Vagina (tissue), 2 donors: ENCODE data around the gene BCL7C.

Experiments
- CTCF ChIP-seq, 3 experiments: fragments of 450-650 bp in 2 of 3; fragments of 200-600 bp in 1 of 3; sonication (generic) in 1 of 3; IDR thresholded peaks; one replicate each; pipeline ENCODE4 v1.5.1; 2017 to 2019; ENCODE audit warnings: antibody characterized with exemption in 3 of 3, mild to moderate bottlenecking in 2 of 3, moderate library complexity in 2 of 3
- POLR2AphosphoS5 ChIP-seq, 2 donors: sonication (generic); formaldehyde crosslinking; IDR thresholded peaks; one replicate each; pipeline ENCODE4 v1.9.0; 2017; ENCODE audit warnings: antibody characterized with exemption in 2 of 2, mild to moderate bottlenecking in 2 of 2, low read depth in 1 of 2; ENCODE audit not compliant: insufficient read depth in 1 of 2

- no peak for TF ChIP-seq CTCF (IDR thresholded peaks at IDR 0.05)
- TF ChIP-seq POLR2AphosphoS5 (IDR thresholded peaks at IDR 0.05; ENCODE audit: insufficient read depth in 1 of 2, low read depth in 1 of 2), result no peak
These were observed 35.0 kb downstream of the BCL7C start for GRCh38 chr16:30858829-30859423.
